Measurements from ENCODE around the gene CEP95. TPM values are rescaled to one million over a fixed set of nuclear protein-coding genes. Genes with fewer than 3 reads are reported as not detected.
"Not testable (repeated sequence)": the region's sequence is repeated elsewhere in the genome, so short reads cannot be mapped to it uniquely, and the experiment has no call there.

CEP95 gene
- total RNA-seq, 5 donors from 2014 or later (not counting 1 experiment from before 2014, with no cell fraction given) = 77.0 to 168 (median 91.9) TPM

GRCh38 chr17:64491994-64492393 lies 14.8 kb upstream of the CEP95 start:
- no CpG with 5 or more reads among the region's 3 CpGs for WGBS (ENCODE audit: insufficient coverage)
- DNase-seq (no peak), ATAC-seq (replicated peaks in 1 of 4) (no peak)
- peaks cover 0 to 44% of the 10 kb centered on the region in 2 donors for H3K36me3 ChIP-seq (ENCODE audit: control insufficient read depth in 2 of 2, extremely low read depth in 1 of 2, insufficient read depth in 1 of 2, low read length in 1 of 2)
- no peaks in the 10 kb centered on the region for H3K9me3 ChIP-seq
- no peaks in the 10 kb centered on the region for H3K27me3 ChIP-seq (replicated peaks in 1 of 2; ENCODE audit: control insufficient read depth in 2 of 2, extremely low read depth in 1 of 2, insufficient read depth in 2 of 2, low read length in 1 of 2)
- Mint-ChIP-seq H3K27ac (no peak overlapping the region), H3K4me3 (no peak overlapping the region), H3K36me3 (peaks cover 23% of the 10 kb centered on the region), H3K27me3 (no peaks in the 10 kb centered on the region), H3K4me1 (peaks cover 36 to 47% (median 44%) of the 10 kb centered on the region in 3 donors), H3K9me3 (no peaks in the 10 kb centered on the region)
- ChIA-PET POLR2A (interaction anchor here in 1 of 2 donors (0.6 to 3.0 kb wide), 2 partner anchors 9 to 14 kb away, joined by 3 to 27 read pairs; partner anchors contain the start of genes CEP95 and DDX5), CTCF (interaction anchor here (0.8 to 5.8 kb wide), 10 partner anchors 13 to 186 kb away, joined by 3 to 77 read pairs (median 4); partner anchors contain the start of genes CEP95 (in 1 of the 2) and DDX5 (in 1 of the 2))
- H3K4me3 ChIP-seq (ENCODE audit: control insufficient read depth in 1 of 2, extremely low read depth in 1 of 2, low read length in 1 of 2) = no peak overlapping the region
- H3K27ac ChIP-seq (ENCODE audit: low read length) = no peak overlapping the region
- H3K4me1 ChIP-seq (ENCODE audit: control insufficient read depth in 1 of 2, extremely low read depth in 1 of 2, insufficient read depth in 2 of 2, low read length in 2 of 2) = peaks cover 22 to 31% of the 10 kb centered on the region in 2 experiments

GRCh38 chr17:64492481-64493109 lies 14.2 kb upstream of the CEP95 start:
- Mint-ChIP-seq H3K36me3 (peaks cover 23% of the 10 kb centered on the region), H3K27ac (peak overlapping the region; percentile 28 to 39), H3K4me3 (no peak overlapping the region), H3K4me1 (peaks cover 42 to 53% (median 50%) of the 10 kb centered on the region in 3 donors), H3K9me3 (no peaks in the 10 kb centered on the region), H3K27me3 (no peaks in the 10 kb centered on the region)
- H3K9me3 ChIP-seq = no peaks in the 10 kb centered on the region
- H3K27me3 ChIP-seq (replicated peaks in 1 of 2; ENCODE audit: control insufficient read depth in 2 of 2, extremely low read depth in 1 of 2, insufficient read depth in 2 of 2, low read length in 1 of 2) = no peaks in the 10 kb centered on the region
- no peak for ATAC-seq (replicated peaks in 1 of 4)
- peak in 10 of 35 experiments; percentile 6 to 78 (median 26) for DNase-seq
- peaks cover 0 to 44% of the 10 kb centered on the region in 2 donors for H3K36me3 ChIP-seq (ENCODE audit: control insufficient read depth in 2 of 2, extremely low read depth in 1 of 2, insufficient read depth in 1 of 2, low read length in 1 of 2)
- peak overlapping the region; percentile 50 for H3K27ac ChIP-seq (ENCODE audit: low read length)
- H3K4me3 ChIP-seq (ENCODE audit: control insufficient read depth in 1 of 2, extremely low read depth in 1 of 2, low read length in 1 of 2) = no peak overlapping the region
- POLR2A ChIA-PET = interaction anchor here (0.5 to 3.0 kb wide), 5 partner anchors 9 to 711 kb away, joined by 3 to 27 read pairs (median 3); partner anchors contain the start of genes CEP95 (in 1 of the 2) and DDX5 (in 1 of the 2)
- H3K4me1 ChIP-seq (ENCODE audit: control insufficient read depth in 1 of 2, extremely low read depth in 1 of 2, insufficient read depth in 2 of 2, low read length in 2 of 2) = peaks cover 26 to 35% of the 10 kb centered on the region in 2 experiments
- WGBS (ENCODE audit: insufficient coverage) = 100% methylated on average over 1 of the region's 6 CpGs
- CTCF ChIA-PET = interaction anchor here (0.8 to 5.8 kb wide), 7 partner anchors 12 to 156 kb away, joined by 3 to 77 read pairs (median 3); partner anchors contain the start of genes CEP95 (in 1 of the 2) and DDX5 (in 1 of the 2)

DNA sequence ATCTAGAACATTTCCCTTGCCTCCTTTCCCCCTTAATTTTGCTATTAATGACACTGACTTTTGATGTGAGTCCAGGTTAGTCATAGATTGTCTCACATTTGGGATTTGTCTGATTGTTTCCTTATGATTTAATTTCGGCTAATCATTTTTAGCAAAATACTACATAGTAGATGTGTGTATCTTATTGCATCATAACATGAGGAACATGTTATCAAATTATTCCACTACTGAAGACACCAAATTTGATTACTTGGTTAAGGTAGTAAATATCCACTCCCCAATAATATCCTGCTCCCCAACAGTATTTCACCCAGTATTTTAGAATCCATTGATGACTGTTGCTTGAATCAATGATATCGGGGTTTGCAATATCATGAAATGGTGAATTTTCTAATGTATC lies 12.7 kb upstream of the CEP95 start:
- H3K27me3 Mint-ChIP-seq = no peaks in the 10 kb centered on the region
- no CpG with 5 or more reads among the region's 2 CpGs for WGBS (ENCODE audit: insufficient coverage)
- CTCF ChIA-PET = no interaction called here

DNA sequence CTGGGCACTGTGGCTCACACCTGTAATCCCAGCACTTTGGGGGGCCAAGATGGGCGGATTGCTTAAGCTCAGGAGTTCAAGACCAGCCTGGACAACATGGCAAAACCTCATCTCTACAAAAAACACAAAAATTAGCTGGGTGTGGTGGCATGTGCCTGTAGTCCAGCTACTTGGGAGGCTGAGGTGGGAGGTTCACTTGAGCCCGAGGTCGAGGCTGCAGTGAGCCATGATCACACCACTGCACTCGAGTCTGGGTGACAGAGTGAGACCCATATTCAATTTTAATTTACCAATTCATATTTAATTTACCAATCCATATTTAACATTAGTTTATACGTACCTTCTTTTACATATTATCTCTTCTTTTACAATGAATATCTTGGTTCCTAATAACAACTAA lies 11.5 kb upstream of the CEP95 start:
- peaks cover 4 to 50% of the 10 kb centered on the region in 2 donors for H3K36me3 ChIP-seq (ENCODE audit: control insufficient read depth in 2 of 2, extremely low read depth in 1 of 2, insufficient read depth in 1 of 2, low read length in 1 of 2)
- ATAC-seq (replicated peaks in 1 of 4); H3K4me3 ChIP-seq (ENCODE audit: control insufficient read depth in 1 of 2, extremely low read depth in 1 of 2, low read length in 1 of 2): not testable (repeated sequence)

More for the DNA sequence above, 12.7 kb upstream of the CEP95 start:
- Mint-ChIP-seq H3K36me3 (peaks cover 16% of the 10 kb centered on the region), H3K4me3 (peak overlapping the region; percentile 55 to 99 (median 73)), H3K27ac (no peak overlapping the region), H3K4me1 (peaks cover 56 to 68% (median 64%) of the 10 kb centered on the region in 3 donors), H3K9me3 (no peaks in the 10 kb centered on the region)
- DNase-seq = no peak
- no peak for ATAC-seq (replicated peaks in 1 of 4)
- no peaks in the 10 kb centered on the region for H3K27me3 ChIP-seq (replicated peaks in 1 of 2; ENCODE audit: control insufficient read depth in 2 of 2, extremely low read depth in 1 of 2, insufficient read depth in 2 of 2, low read length in 1 of 2)
- POLR2A ChIA-PET = interaction anchor here in 1 of 2 donors (0.6 kb wide), 1 partner anchor 146 kb away, joined by 4 read pairs; no protein-coding TSS in a partner anchor
- no peak overlapping the region for H3K27ac ChIP-seq (ENCODE audit: low read length)
- peaks cover 0 to 49% of the 10 kb centered on the region in 2 donors for H3K36me3 ChIP-seq (ENCODE audit: control insufficient read depth in 2 of 2, extremely low read depth in 1 of 2, insufficient read depth in 1 of 2, low read length in 1 of 2)
- H3K9me3 ChIP-seq = no peaks in the 10 kb centered on the region
- peaks cover 28 to 36% of the 10 kb centered on the region in 2 experiments for H3K4me1 ChIP-seq (ENCODE audit: control insufficient read depth in 1 of 2, extremely low read depth in 1 of 2, insufficient read depth in 2 of 2, low read length in 2 of 2)
- no peak overlapping the region for H3K4me3 ChIP-seq (ENCODE audit: control insufficient read depth in 1 of 2, extremely low read depth in 1 of 2, low read length in 1 of 2)

DNA sequence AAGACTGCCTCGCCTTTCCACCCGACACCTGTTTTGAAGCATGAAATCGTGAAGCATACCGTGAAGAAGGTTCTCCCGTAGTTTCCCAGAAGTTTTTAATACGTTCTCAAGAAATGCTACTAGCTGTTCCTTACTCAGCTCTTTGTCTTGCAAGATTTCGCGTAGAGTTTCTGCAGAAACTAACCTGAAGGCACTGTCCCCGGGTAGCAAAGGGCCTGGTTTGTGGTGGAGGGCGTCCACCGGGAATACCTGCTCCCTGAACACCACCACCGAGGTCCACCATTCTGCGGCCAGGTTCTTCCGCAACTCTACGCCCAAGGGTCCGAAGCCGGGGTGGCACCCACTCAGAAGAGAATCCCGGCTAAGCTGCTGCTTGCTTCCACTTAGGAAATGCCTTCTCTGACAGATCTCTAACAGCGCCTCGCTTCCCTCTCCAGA lies 10.4 kb upstream of the CEP95 start:
- ChIA-PET CTCF (interaction anchor here (1.0 to 2.0 kb wide), 5 partner anchors 9 to 77 kb away, joined by 3 to 10 read pairs (median 6); partner anchors contain the start of genes CEP95 (in 1 of the 2) and DDX5 (in 1 of the 2)), POLR2A (interaction anchor here (0.6 to 4.8 kb wide), 9 partner anchors 10 to 670 kb away, joined by 3 to 72 read pairs (median 5); partner anchors contain the start of genes CEP95 (in 2 of the 2) and DDX5 (in 2 of the 2))
- WGBS (ENCODE audit: insufficient coverage) = 0% methylated on average over 18 of the region's 20 CpGs
- Mint-ChIP-seq H3K9me3 (no peaks in the 10 kb centered on the region), H3K36me3 (peaks cover 24% of the 10 kb centered on the region), H3K27me3 (no peaks in the 10 kb centered on the region), H3K4me1 (peaks cover 76 to 90% (median 83%) of the 10 kb centered on the region in 3 donors), H3K27ac (peak overlapping the region; percentile 99), H3K4me3 (peak overlapping the region; percentile 99 to 100 (median 100))
- H3K27me3 ChIP-seq (replicated peaks in 1 of 2; ENCODE audit: control insufficient read depth in 2 of 2, extremely low read depth in 1 of 2, insufficient read depth in 2 of 2, low read length in 1 of 2) = no peaks in the 10 kb centered on the region
- peaks cover 28 to 36% of the 10 kb centered on the region in 2 experiments for H3K4me1 ChIP-seq (ENCODE audit: control insufficient read depth in 1 of 2, extremely low read depth in 1 of 2, insufficient read depth in 2 of 2, low read length in 2 of 2)
- DNase-seq (peak in 1 of 35 experiments; percentile 9), ATAC-seq (replicated peaks in 1 of 4) (no peak)
- H3K36me3 ChIP-seq (ENCODE audit: control insufficient read depth in 2 of 2, extremely low read depth in 1 of 2, insufficient read depth in 1 of 2, low read length in 1 of 2) = peaks cover 6 to 52% of the 10 kb centered on the region in 2 donors
- H3K9me3 ChIP-seq = no peaks in the 10 kb centered on the region
- peak overlapping the region; percentile 91 for H3K27ac ChIP-seq (ENCODE audit: low read length)
- peak overlapping the region; percentile 84 to 98 for H3K4me3 ChIP-seq (ENCODE audit: control insufficient read depth in 1 of 2, extremely low read depth in 1 of 2, low read length in 1 of 2)

More for the DNA sequence above, 11.5 kb upstream of the CEP95 start:
- H3K4me1 ChIP-seq (ENCODE audit: control insufficient read depth in 1 of 2, extremely low read depth in 1 of 2, insufficient read depth in 2 of 2, low read length in 2 of 2) = peaks cover 28 to 36% of the 10 kb centered on the region in 2 experiments
- DNase-seq; H3K9me3 ChIP-seq; H3K27me3 ChIP-seq (replicated peaks in 1 of 2; ENCODE audit: control insufficient read depth in 2 of 2, extremely low read depth in 1 of 2, insufficient read depth in 2 of 2, low read length in 1 of 2); H3K27ac Mint-ChIP-seq; H3K27me3 Mint-ChIP-seq; H3K27ac ChIP-seq (ENCODE audit: low read length); H3K9me3 Mint-ChIP-seq: not testable (repeated sequence)
- peaks cover 23% of the 10 kb centered on the region for H3K36me3 Mint-ChIP-seq
- ChIA-PET POLR2A (interaction anchor here (0.7 to 4.8 kb wide), 3 partner anchors 8 to 25 kb away, joined by 4 to 72 read pairs (median 8); partner anchors contain the start of genes CEP95 (in 1 of the 2) and DDX5 (in 1 of the 2)), CTCF (interaction anchor here in 1 of 2 donors (1.1 kb wide), 1 partner anchor 74 kb away, joined by 6 read pairs; no protein-coding TSS in a partner anchor)
- H3K4me1 Mint-ChIP-seq = peaks cover 65 to 79% (median 74%) of the 10 kb centered on the region in 3 donors
- H3K4me3 Mint-ChIP-seq = peak overlapping the region; percentile 99 to 100 (median 100)
- 80% methylated on average over 1 of the region's 5 CpGs for WGBS (ENCODE audit: insufficient coverage)

All from T-cell (primary cell).